ENCODE results near the gene DPAGT1.
"Not testable (repeated sequence)": the region's sequence is repeated elsewhere in the genome, so short reads cannot be mapped to it uniquely, and the experiment has no call there.

The DPAGT1 gene
- 19.1 to 31.2 (median 19.4) reads per million in 3 experiments for total RNA-seq

GRCh38 chr11:119101759-119102423, at the start of gene DPAGT1:
DPAGT1 (minus strand) TSS chr11:119101853; CDS start chr11:119101655, 198 bp downstream.
- DNase-seq, result peak; percentile 85

- no peak for DNase-seq
Observed at GRCh38 chr11:119149786-119150275, 48.2 kb upstream of the DPAGT1 start.

GRCh38 chr11:119149018-119149785, 47.5 kb upstream of the DPAGT1 start, which contains the start of gene ABCG4:
ABCG4 (plus strand) TSS chr11:119149052; CDS start chr11:119149966, 914 bp downstream.
- DNase-seq, result peak; percentile 5

- no peak for DNase-seq
Observed at GRCh38 chr11:119148720-119149017, 47.0 kb upstream of the DPAGT1 start.

GRCh38 chr11:119147604-119148333, 46.1 kb upstream of the DPAGT1 start:
- DNase-seq, result no peak

GRCh38 chr11:119145551-119145950, 43.9 kb upstream of the DPAGT1 start:
- DNase-seq, result no peak

GRCh38 chr11:119144825-119145486, 43.3 kb upstream of the DPAGT1 start:
- no peak for DNase-seq

GRCh38 chr11:119139276-119139675, 37.6 kb upstream of the DPAGT1 start:
- not testable (repeated sequence) for DNase-seq

GRCh38 chr11:119134389-119134978, 32.8 kb upstream of the DPAGT1 start:
- DNase-seq, result no peak

GRCh38 chr11:119130662-119131061, 29.0 kb upstream of the DPAGT1 start:
- no peak for DNase-seq

- no peak for DNase-seq
Observed at GRCh38 chr11:119126675-119127268, 25.1 kb upstream of the DPAGT1 start.

GRCh38 chr11:119125821-119126220, 24.2 kb upstream of the DPAGT1 start:
- no peak for DNase-seq

- no peak for DNase-seq
Observed at GRCh38 chr11:119121811-119122124, 20.1 kb upstream of the DPAGT1 start.

GRCh38 chr11:119121008-119121810, 19.6 kb upstream of the DPAGT1 start, which contains the start of gene HINFP:
HINFP (plus strand) TSS chr11:119121580; CDS start chr11:119126945, 5,365 bp downstream.
- peak; percentile 99 for DNase-seq

GRCh38 chr11:119120639-119121007, 19.0 kb upstream of the DPAGT1 start:
- no peak for DNase-seq

GRCh38 chr11:119118946-119119345, 17.3 kb upstream of the DPAGT1 start:
- DNase-seq, result no peak

GRCh38 chr11:119118227-119118626, 16.6 kb upstream of the DPAGT1 start:
- no peak for DNase-seq

GRCh38 chr11:119117004-119117706, 15.5 kb upstream of the DPAGT1 start:
- DNase-seq, result no peak

- no peak for DNase-seq
Observed at GRCh38 chr11:119116601-119117000, 14.9 kb upstream of the DPAGT1 start.

GRCh38 chr11:119116235-119116594, 14.6 kb upstream of the DPAGT1 start:
- no peak for DNase-seq
